ENCODE measurements around the gene UTP25.

UTP25 gene

GRCh38 chr1:209860293-209860881 lies 32.6 kb downstream of the UTP25 start:
- TF ChIP-seq POLR2AphosphoS5 (IDR thresholded peaks at IDR 0.05; ENCODE audit: low read depth, low read length) (no peak), FOXP2 (optimal IDR thresholded peaks at IDR 0.05; ENCODE audit: borderline replicate concordance, extremely low read depth, extremely low read length, insufficient read depth) (no peak), SIN3A (IDR thresholded peaks at IDR 0.05; ENCODE audit: borderline replicate concordance, insufficient read depth, low read length) (no peak), REST (IDR thresholded peaks at IDR 0.05; ENCODE audit: insufficient read depth in 1 of 2, low read depth in 2 of 2, low read length in 2 of 2) (0 out of 4 replicates have a peak, but pooled peaks of 1 of the 2 experiments have one; percentile 16)

GRCh38 chr1:209861242-209861641 lies 33.5 kb downstream of the UTP25 start:
- no peak for TF ChIP-seq FOXP2 (optimal IDR thresholded peaks at IDR 0.05; ENCODE audit: borderline replicate concordance, extremely low read depth, extremely low read length, insufficient read depth)
- no peak for TF ChIP-seq TAF1 (IDR thresholded peaks at IDR 0.05; ENCODE audit: borderline replicate concordance, insufficient read depth, low read length)
- no peak for TF ChIP-seq SIN3A (IDR thresholded peaks at IDR 0.05; ENCODE audit: borderline replicate concordance, insufficient read depth, low read length)
- no peak for TF ChIP-seq REST (IDR thresholded peaks at IDR 0.05; ENCODE audit: insufficient read depth in 1 of 2, low read depth in 2 of 2, low read length in 2 of 2)

- TF ChIP-seq SIN3A (IDR thresholded peaks at IDR 0.05; ENCODE audit: borderline replicate concordance, insufficient read depth, low read length) (no peak), POLR2AphosphoS5 (IDR thresholded peaks at IDR 0.05; ENCODE audit: low read depth, low read length) (no peak), TAF1 (IDR thresholded peaks at IDR 0.05; ENCODE audit: borderline replicate concordance, insufficient read depth, low read length) (no peak), REST (IDR thresholded peaks at IDR 0.05; ENCODE audit: insufficient read depth in 1 of 2, low read depth in 2 of 2, low read length in 2 of 2) (no peak), FOXP2 (optimal IDR thresholded peaks at IDR 0.05; ENCODE audit: borderline replicate concordance, extremely low read depth, extremely low read length, insufficient read depth) (no peak)
Observed at GRCh38 chr1:209862391-209863356, 34.9 kb downstream of the UTP25 start.

GRCh38 chr1:209863766-209864485 lies 36.2 kb downstream of the UTP25 start:
- TF ChIP-seq SIN3A (IDR thresholded peaks at IDR 0.05; ENCODE audit: borderline replicate concordance, insufficient read depth, low read length): no peak
- no peak for TF ChIP-seq POLR2AphosphoS5 (IDR thresholded peaks at IDR 0.05; ENCODE audit: low read depth, low read length)
- no peak for TF ChIP-seq REST (IDR thresholded peaks at IDR 0.05; ENCODE audit: insufficient read depth in 1 of 2, low read depth in 2 of 2, low read length in 2 of 2)
- no peak for TF ChIP-seq FOXP2 (optimal IDR thresholded peaks at IDR 0.05; ENCODE audit: borderline replicate concordance, extremely low read depth, extremely low read length, insufficient read depth)
- TF ChIP-seq TAF1 (IDR thresholded peaks at IDR 0.05; ENCODE audit: borderline replicate concordance, insufficient read depth, low read length): no peak
